ENCODE measurements around the gene FRMD8. TPM values are rescaled to one million over a fixed set of nuclear protein-coding genes. Genes with fewer than 3 reads are reported as not detected.

The FRMD8 gene
- total and polyA plus RNA-seq, 2 of the 8 experiments (the other 6 are each of a cell fraction or from before 2014, with no cell fraction given) = 15.0 to 19.2 TPM

- Histone ChIP-seq H3K18ac (ENCODE audit: extremely low read depth, low read length) (no peak overlapping the region), H3K4ac (replicated peaks; ENCODE audit: insufficient read length, low read depth, low read length) (no peak overlapping the region), H4K5ac (ENCODE audit: insufficient read length, low read depth, low read length) (no peak overlapping the region), H2BK12ac (ENCODE audit: low read depth, low read length) (peak overlapping the region; percentile 17; the same call in 1 of the 2 replicates), H3K9ac (replicated peaks in 1 of 4; ENCODE audit: extremely low read depth in 1 of 4, low read depth in 3 of 4, low read length in 3 of 4) (no peak overlapping the region), H3K56ac (replicated peaks; ENCODE audit: insufficient read length, low read depth, low read length) (no peak overlapping the region), H3K79me1 (ENCODE audit: low read depth, low read length) (no peaks in the 10 kb centered on the region), H2AK5ac (ENCODE audit: low read depth, low read length) (peak overlapping the region; percentile 24; the same call in 1 of the 2 replicates), H4K20me1 (replicated peaks in 1 of 2; ENCODE audit: control insufficient read depth in 1 of 2, insufficient read depth in 2 of 2, low read length in 2 of 2) (no peaks in the 10 kb centered on the region), H3K27ac (ENCODE audit: low read depth, low read length) (no peak overlapping the region), H3K23me2 (ENCODE audit: low read depth, low read length) (no peaks in the 10 kb centered on the region), H2BK20ac (ENCODE audit: low read length) (no peak overlapping the region), H3K36me3 (ENCODE audit: control insufficient read depth in 2 of 4, insufficient read depth in 4 of 4, low read length in 3 of 4) (no peaks in the 10 kb centered on the region), H3K23ac (ENCODE audit: insufficient read length) (no peak overlapping the region), H3K4me2 (ENCODE audit: insufficient read depth in 1 of 2, low read depth in 2 of 2, low read length in 2 of 2) (no peak overlapping the region), H2AFZ (ENCODE audit: low read length) (no peak overlapping the region), H2BK120ac (replicated peaks; ENCODE audit: low read depth, low read length) (no peak overlapping the region), H4K8ac (ENCODE audit: extremely low read depth, insufficient read depth, low read length) (no peak overlapping the region; the same call in 1 of the 2 replicates), H3K14ac (ENCODE audit: insufficient read length) (no peak overlapping the region), H3K4me3 (ENCODE audit: extremely low read depth in 1 of 4, insufficient read depth in 2 of 4, low read depth in 3 of 4, low read length in 4 of 4) (no peak overlapping the region), H3K9me3 (ENCODE audit: insufficient read depth in 2 of 2, low read depth in 1 of 2, low read length in 1 of 2) (no peaks in the 10 kb centered on the region), H2BK5ac (ENCODE audit: low read depth, low read length) (no peak overlapping the region), H3K27me3 (replicated peaks in 1 of 4; ENCODE audit: control insufficient read depth in 3 of 4, extremely low read depth in 1 of 4, insufficient read depth in 3 of 4, low read length in 3 of 4) (no peaks in the 10 kb centered on the region), H3K79me2 (ENCODE audit: control insufficient read depth in 1 of 2, insufficient read depth in 2 of 2, low read length in 2 of 2) (no peaks in the 10 kb centered on the region), H2BK15ac (ENCODE audit: low read length) (no peak overlapping the region), H3K4me1 (replicated peaks in 1 of 4; ENCODE audit: control insufficient read depth in 3 of 4, insufficient read depth in 4 of 4, low read length in 3 of 4) (peaks cover 0 to 12% (median 11%) of the 10 kb centered on the region in 4 experiments; a peak in 5 of 7 replicates), H4K91ac (replicated peaks; ENCODE audit: insufficient read length, low read length) (no peak overlapping the region)
- TF ChIP-seq HDAC6 (IDR thresholded peaks at IDR 0.05; ENCODE audit: low read depth, low read length) (no peak), SP2 (IDR thresholded peaks at IDR 0.05; ENCODE audit: low read length) (no peak), RAD21 (IDR thresholded peaks at IDR 0.05 in 1 of 2, conservative IDR thresholded peaks at IDR 0.05 in 1 of 2; ENCODE audit: low read depth in 2 of 2, low read length in 2 of 2) (peak; percentile 57 to 61), EP300 (IDR thresholded peaks at IDR 0.05; ENCODE audit: borderline replicate concordance in 1 of 2, low read depth in 2 of 2, low read length in 2 of 2) (no peak), EGR1 (IDR thresholded peaks at IDR 0.05; ENCODE audit: borderline replicate concordance, low read depth, low read length) (no peak)
- TF ChIP-seq, protein P1, sequence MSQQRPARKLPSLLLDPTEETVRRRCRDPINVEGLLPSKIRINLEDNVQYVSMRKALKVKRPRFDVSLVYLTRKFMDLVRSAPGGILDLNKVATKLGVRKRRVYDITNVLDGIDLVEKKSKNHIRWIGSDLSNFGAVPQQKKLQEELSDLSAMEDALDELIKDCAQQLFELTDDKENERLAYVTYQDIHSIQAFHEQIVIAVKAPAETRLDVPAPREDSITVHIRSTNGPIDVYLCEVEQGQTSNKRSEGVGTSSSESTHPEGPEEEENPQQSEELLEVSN (IDR thresholded peaks at IDR 0.05) = peak; percentile 22; the same call in 1 of the 2 replicates
- TF ChIP-seq, protein P2, sequence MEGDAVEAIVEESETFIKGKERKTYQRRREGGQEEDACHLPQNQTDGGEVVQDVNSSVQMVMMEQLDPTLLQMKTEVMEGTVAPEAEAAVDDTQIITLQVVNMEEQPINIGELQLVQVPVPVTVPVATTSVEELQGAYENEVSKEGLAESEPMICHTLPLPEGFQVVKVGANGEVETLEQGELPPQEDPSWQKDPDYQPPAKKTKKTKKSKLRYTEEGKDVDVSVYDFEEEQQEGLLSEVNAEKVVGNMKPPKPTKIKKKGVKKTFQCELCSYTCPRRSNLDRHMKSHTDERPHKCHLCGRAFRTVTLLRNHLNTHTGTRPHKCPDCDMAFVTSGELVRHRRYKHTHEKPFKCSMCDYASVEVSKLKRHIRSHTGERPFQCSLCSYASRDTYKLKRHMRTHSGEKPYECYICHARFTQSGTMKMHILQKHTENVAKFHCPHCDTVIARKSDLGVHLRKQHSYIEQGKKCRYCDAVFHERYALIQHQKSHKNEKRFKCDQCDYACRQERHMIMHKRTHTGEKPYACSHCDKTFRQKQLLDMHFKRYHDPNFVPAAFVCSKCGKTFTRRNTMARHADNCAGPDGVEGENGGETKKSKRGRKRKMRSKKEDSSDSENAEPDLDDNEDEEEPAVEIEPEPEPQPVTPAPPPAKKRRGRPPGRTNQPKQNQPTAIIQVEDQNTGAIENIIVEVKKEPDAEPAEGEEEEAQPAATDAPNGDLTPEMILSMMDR (IDR thresholded peaks at IDR 0.05; ENCODE audit: control extremely low read depth in 1 of 3, insufficient read depth in 1 of 3, low read depth in 1 of 3, low read length in 3 of 3) = peak; percentile 19 to 34 (median 29)
- POLR2A ChIA-PET (ENCODE audit: partially characterized antibody) = interaction anchor here (1.0 to 3.6 kb wide), 5 partner anchors 40 to 152 kb away, joined by 3 to 36 read pairs (median 5); no protein-coding TSS in a partner anchor
- CTCF ChIA-PET (ENCODE audit: partially characterized antibody) = interaction anchor here (0.6 to 5.2 kb wide), 28 partner anchors 8 to 161 kb away, joined by 3 to 30 read pairs (median 4); no protein-coding TSS in a partner anchor
- FAIRE-seq (no peak), DNase-seq (ENCODE audit: low read depth in 1 of 2, low spot score in 2 of 2) (no peak)
- 91% methylated on average over 19 of the region's 19 CpGs; no CpG with 5 or more reads in 1 of the 2 experiments for WGBS, 2 experiments (ENCODE audit: extremely low coverage in 1 of 2, insufficient coverage in 1 of 2, insufficient read length in 1 of 2, insufficient replicate concordance in 2 of 2, low coverage in 1 of 2, low lambda C conversion rate in 2 of 2, missing lambda C conversion rate in 1 of 2)
These were observed 8.1 kb upstream of the FRMD8 start for GRCh38 chr11:65378208-65378927.

Measured in H1 (cell line).